ENCODE measurements around the gene TPST1.

GRCh38 chr7:66362136-66362535, 157.0 kb downstream of the TPST1 start:
- TF ChIP-seq CTCF (conservative IDR thresholded peaks at IDR 0.05; ENCODE audit: low read length) (no peak), EZH2phosphoT487 (IDR thresholded peaks at IDR 0.05; ENCODE audit: borderline replicate concordance) (no peak)
